ENCODE measurements around the gene PTCH2.

PTCH2 gene

GRCh38 chr1:44777969-44778635 lies 65.0 kb downstream of the PTCH2 start:
- DNase-seq = no peak

GRCh38 chr1:44777547-44777946 lies 65.5 kb downstream of the PTCH2 start:
- no peak for DNase-seq

- no peak for DNase-seq
These were observed 66.4 kb downstream of the PTCH2 start for GRCh38 chr1:44776730-44777068.

- DNase-seq = peak; percentile 49 to 51
These were observed 66.9 kb downstream of the PTCH2 start for GRCh38 chr1:44775930-44776729.

GRCh38 chr1:44775078-44775929 lies 67.7 kb downstream of the PTCH2 start, which contains the start of gene RPS8:
TSS of gene RPS8 (plus strand) at chr1:44775540. CDS start at chr1:44775597, 57 bp downstream.
- DNase-seq = peak; percentile 89 to 91

All from stimulated activated CD4-positive, alpha-beta T cell treated with anti-CD3 and anti-CD28 coated beads, Interleukin-2, amount 100 ng/mL, for 24 hours (primary cell).